OCI-LY1 (cell line): ENCODE data around the gene ZACN.

Source experiments
- H2AFZ ChIP-seq: fragments of 200-600 bp; sonication (generic), shearing (Covaris generic); 2 replicates; pipeline ENCODE4 v1.6.0; 2014; ENCODE audit warnings: antibody characterized with exemption, mild to moderate bottlenecking, low read length
- H3F3A ChIP-seq: fragments of 200-600 bp; sonication (generic), shearing (Covaris generic); 2 replicates; pipeline ENCODE4 v1.6.0; 2014; ENCODE audit warnings: mild to moderate bottlenecking, antibody characterized with exemption, low read length, moderate library complexity; ENCODE audit not compliant: insufficient read depth
- H3K27ac ChIP-seq: fragments of 200-600 bp; sonication (generic); 2 replicates; pipeline ENCODE4 v1.5.1; 2014; ENCODE audit warnings: low read length, mixed run types, mild to moderate bottlenecking, low read depth; ENCODE audit not compliant: poor library complexity, severe bottlenecking
- H3K27me3 ChIP-seq: fragments of 200-600 bp; sonication (generic); 2 replicates; pipeline ENCODE4 v1.6.0; 2014; ENCODE audit warnings: antibody characterized with exemption, mild to moderate bottlenecking, low read length, moderate library complexity; ENCODE audit not compliant: insufficient read depth
- H3K36me3 ChIP-seq: fragments of 200-600 bp; sonication (generic); 2 replicates; pipeline ENCODE4 v1.6.1; 2014; ENCODE audit warnings: mild to moderate bottlenecking, antibody characterized with exemption, low read length, moderate library complexity, mixed read lengths; ENCODE audit not compliant: insufficient read depth
- H3K4me1 ChIP-seq: fragments of 200-600 bp; sonication (generic); 2 replicates; pipeline ENCODE4 v1.5.1; 2014; ENCODE audit warnings: mild to moderate bottlenecking, low read length, moderate library complexity; ENCODE audit not compliant: insufficient read depth, severe bottlenecking
- H3K4me2 ChIP-seq: fragments of 200-600 bp; sonication (generic), shearing (Covaris generic); 2 replicates; pipeline ENCODE4 v1.6.1; 2014; ENCODE audit warnings: low read length
- H3K4me3 ChIP-seq: fragments of 200-600 bp; sonication (generic); 2 replicates; pipeline ENCODE4 v1.5.1; 2014; ENCODE audit warnings: low read length, low read depth, mild to moderate bottlenecking, mixed read lengths; ENCODE audit not compliant: poor library complexity, severe bottlenecking
- H3K79me2 ChIP-seq: fragments of 200-600 bp; shearing (Covaris generic); 2 replicates; pipeline ENCODE4 v1.6.1; 2016; ENCODE audit warnings: mixed run types, low read length, mixed read lengths; ENCODE audit not compliant: insufficient read depth
- H3K9ac ChIP-seq: fragments of 200-600 bp; sonication (generic), shearing (Covaris generic); 2 replicates; pipeline ENCODE4 v1.6.1; 2014; ENCODE audit warnings: mild to moderate bottlenecking, low read length, mixed read lengths
- H3K9me2 ChIP-seq: fragments of 200-600 bp; sonication (generic), shearing (Covaris generic); 2 replicates; pipeline ENCODE4 v1.6.1; 2014; ENCODE audit warnings: low read depth, mild to moderate bottlenecking, low read length, mixed read lengths
- H3K9me3 ChIP-seq: fragments of 200-600 bp; shearing (Covaris generic); 2 replicates; pipeline ENCODE4 v1.6.1; 2014; ENCODE audit warnings: low read length, mixed read lengths
- H4K20me1 ChIP-seq: fragments of 200-600 bp; sonication (generic), shearing (Covaris generic); 2 replicates; pipeline ENCODE4 v1.6.0; 2016; ENCODE audit warnings: mild to moderate bottlenecking, low read length; ENCODE audit not compliant: insufficient read depth
- EZH2 ChIP-seq: fragments of 200-600 bp; sonication (generic), shearing (Covaris generic); IDR thresholded peaks from 2 replicates; pipeline ENCODE4 v1.8.0; 2017; ENCODE audit warnings: borderline replicate concordance, mixed run types, mild to moderate bottlenecking, antibody characterized with exemption, low read length, moderate library complexity, mixed read lengths
- TF ChIP-seq, protein P1 (sequence below): fragments of 200-600 bp; sonication (generic), shearing (Covaris generic); IDR thresholded peaks from 2 replicates; pipeline ENCODE4 v1.5.1; 2017; ENCODE audit warnings: mild to moderate bottlenecking, antibody characterized with exemption, low read length, moderate library complexity, mixed read lengths

The ZACN gene

GRCh38 chr17:76123191-76123499, 44.2 kb downstream of the ZACN start:
- no peak for TF ChIP-seq EZH2
- TF ChIP-seq, protein P1, sequence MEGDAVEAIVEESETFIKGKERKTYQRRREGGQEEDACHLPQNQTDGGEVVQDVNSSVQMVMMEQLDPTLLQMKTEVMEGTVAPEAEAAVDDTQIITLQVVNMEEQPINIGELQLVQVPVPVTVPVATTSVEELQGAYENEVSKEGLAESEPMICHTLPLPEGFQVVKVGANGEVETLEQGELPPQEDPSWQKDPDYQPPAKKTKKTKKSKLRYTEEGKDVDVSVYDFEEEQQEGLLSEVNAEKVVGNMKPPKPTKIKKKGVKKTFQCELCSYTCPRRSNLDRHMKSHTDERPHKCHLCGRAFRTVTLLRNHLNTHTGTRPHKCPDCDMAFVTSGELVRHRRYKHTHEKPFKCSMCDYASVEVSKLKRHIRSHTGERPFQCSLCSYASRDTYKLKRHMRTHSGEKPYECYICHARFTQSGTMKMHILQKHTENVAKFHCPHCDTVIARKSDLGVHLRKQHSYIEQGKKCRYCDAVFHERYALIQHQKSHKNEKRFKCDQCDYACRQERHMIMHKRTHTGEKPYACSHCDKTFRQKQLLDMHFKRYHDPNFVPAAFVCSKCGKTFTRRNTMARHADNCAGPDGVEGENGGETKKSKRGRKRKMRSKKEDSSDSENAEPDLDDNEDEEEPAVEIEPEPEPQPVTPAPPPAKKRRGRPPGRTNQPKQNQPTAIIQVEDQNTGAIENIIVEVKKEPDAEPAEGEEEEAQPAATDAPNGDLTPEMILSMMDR = no peak
- Histone ChIP-seq H3K4me3 (no peak overlapping the region), H4K20me1 (no peaks in the 10 kb centered on the region), H3K4me2 (no peak overlapping the region), H3K79me2 (no peaks in the 10 kb centered on the region), H3K4me1 (peaks cover 7% of the 10 kb centered on the region), H3K9ac (no peak overlapping the region), H3K27ac (no peak overlapping the region), H2AFZ (no peak overlapping the region), H3K27me3 (peaks cover 8% of the 10 kb centered on the region; the same call in 1 of the 2 replicates), H3K9me3 (no peaks in the 10 kb centered on the region), H3K36me3 (no peaks in the 10 kb centered on the region), H3F3A (no peaks in the 10 kb centered on the region), H3K9me2 (no peaks in the 10 kb centered on the region)

DNA sequence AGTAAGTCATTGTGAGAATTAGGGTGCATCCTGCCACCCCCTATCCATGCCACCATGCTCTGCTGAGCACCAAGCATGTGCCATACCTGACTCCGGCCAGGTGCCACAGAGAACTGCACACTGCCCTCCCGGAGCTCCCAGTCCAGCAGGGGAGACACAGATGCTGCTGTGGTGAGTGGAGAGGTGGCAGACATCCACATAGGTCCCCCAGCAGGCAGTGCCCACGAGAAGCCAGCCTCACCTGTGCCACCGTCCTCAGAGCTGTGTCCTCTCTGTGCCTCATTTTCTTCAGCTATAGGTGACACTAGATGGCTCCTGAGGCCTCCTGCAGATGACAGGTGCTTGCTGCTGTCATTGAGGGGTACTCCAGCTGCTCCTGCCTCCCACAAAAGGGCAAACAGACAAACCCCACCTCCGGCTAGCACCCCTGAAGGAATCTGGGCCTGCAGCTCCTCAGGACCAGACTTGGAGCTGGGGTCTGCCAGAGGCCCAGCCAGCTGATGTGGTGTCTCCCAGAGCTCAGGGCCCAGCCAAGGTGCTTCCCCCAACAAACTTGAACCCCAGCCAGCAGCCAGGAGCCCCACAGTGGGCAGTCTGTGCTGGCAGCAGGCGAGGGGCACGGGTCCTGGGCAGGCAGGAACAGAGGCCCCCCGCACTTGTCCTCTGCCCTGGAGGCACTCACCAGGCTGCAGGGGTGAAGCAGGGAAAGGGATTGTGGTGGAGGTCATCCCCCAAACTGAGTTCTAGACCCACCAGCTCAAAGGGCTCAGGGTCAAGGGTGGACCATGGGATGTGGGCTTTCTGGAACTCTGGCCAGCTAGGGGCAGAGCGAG, 45.0 kb downstream of the ZACN start:
- Histone ChIP-seq H3K4me3 (no peak overlapping the region), H3K9me2 (no peaks in the 10 kb centered on the region), H3K4me2 (no peak overlapping the region), H3K9ac (no peak overlapping the region), H3K36me3 (no peaks in the 10 kb centered on the region), H3K9me3 (no peaks in the 10 kb centered on the region), H3K27me3 (peaks cover 13% of the 10 kb centered on the region; the same call in 1 of the 2 replicates), H4K20me1 (no peaks in the 10 kb centered on the region), H3K27ac (no peak overlapping the region), H3F3A (no peaks in the 10 kb centered on the region), H2AFZ (no peak overlapping the region), H3K4me1 (peaks cover 7% of the 10 kb centered on the region), H3K79me2 (no peaks in the 10 kb centered on the region)
- TF ChIP-seq, protein P1 = peak; percentile 20; the same call in 1 of the 2 replicates
- TF ChIP-seq EZH2 = no peak

GRCh38 chr17:76124582-76125390, 45.8 kb downstream of the ZACN start:
- Histone ChIP-seq H3K4me3 (no peak overlapping the region), H3F3A (no peaks in the 10 kb centered on the region), H3K4me1 (peaks cover 7% of the 10 kb centered on the region), H3K27me3 (peaks cover 13% of the 10 kb centered on the region; the same call in 1 of the 2 replicates), H3K27ac (no peak overlapping the region), H4K20me1 (no peaks in the 10 kb centered on the region), H3K9me2 (no peaks in the 10 kb centered on the region), H3K4me2 (no peak overlapping the region), H3K9me3 (no peaks in the 10 kb centered on the region), H3K9ac (no peak overlapping the region), H3K36me3 (no peaks in the 10 kb centered on the region), H3K79me2 (no peaks in the 10 kb centered on the region), H2AFZ (no peak overlapping the region)
- TF ChIP-seq, protein P1 = peak; percentile 29
- no peak for TF ChIP-seq EZH2
